Mammary epithelial cell (primary cell): ENCODE measurements around the gene TTLL4.

Source experiments
- EZH2 ChIP-seq: IDR thresholded peaks from 2 replicates; pipeline ENCODE4 v1.6.1; 2012; ENCODE audit warnings: low read length, inconsistent platforms, borderline replicate concordance
- TF ChIP-seq, protein P1 (sequence below), 2 donors: IDR thresholded peaks in 1 of 2; conservative IDR thresholded peaks in 1 of 2; 2 replicates each; pipeline ENCODE4 v1.5.1; 2011 to 2012; ENCODE audit warnings: inconsistent platforms in 2 of 2, low read length in 2 of 2, mild to moderate bottlenecking in 2 of 2, control low read depth in 1 of 2, low read depth in 1 of 2; ENCODE audit not compliant: insufficient read depth in 1 of 2; ENCODE audit errors: extremely low read depth in 1 of 2

DNA sequence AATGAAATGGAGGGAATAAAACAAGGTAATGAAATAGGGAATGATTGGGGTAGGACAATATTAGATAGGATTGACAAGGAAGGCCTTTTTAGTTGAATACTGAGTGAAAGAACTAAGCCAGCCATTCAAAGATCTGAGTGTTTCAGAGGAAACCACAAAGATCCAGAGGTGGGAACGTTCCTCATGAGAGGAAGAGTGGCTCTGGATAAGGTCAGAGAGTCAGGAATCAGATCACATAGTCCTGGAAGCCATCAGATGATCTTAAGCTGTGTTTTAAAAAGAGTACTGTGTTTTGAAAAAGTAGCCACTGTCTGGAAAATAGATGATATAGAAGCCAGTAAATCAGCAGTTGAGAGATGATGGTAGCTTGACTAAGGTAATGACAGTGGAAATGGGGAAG is 11.8 kb downstream of the TTLL4 start:
- TF ChIP-seq, protein P1, sequence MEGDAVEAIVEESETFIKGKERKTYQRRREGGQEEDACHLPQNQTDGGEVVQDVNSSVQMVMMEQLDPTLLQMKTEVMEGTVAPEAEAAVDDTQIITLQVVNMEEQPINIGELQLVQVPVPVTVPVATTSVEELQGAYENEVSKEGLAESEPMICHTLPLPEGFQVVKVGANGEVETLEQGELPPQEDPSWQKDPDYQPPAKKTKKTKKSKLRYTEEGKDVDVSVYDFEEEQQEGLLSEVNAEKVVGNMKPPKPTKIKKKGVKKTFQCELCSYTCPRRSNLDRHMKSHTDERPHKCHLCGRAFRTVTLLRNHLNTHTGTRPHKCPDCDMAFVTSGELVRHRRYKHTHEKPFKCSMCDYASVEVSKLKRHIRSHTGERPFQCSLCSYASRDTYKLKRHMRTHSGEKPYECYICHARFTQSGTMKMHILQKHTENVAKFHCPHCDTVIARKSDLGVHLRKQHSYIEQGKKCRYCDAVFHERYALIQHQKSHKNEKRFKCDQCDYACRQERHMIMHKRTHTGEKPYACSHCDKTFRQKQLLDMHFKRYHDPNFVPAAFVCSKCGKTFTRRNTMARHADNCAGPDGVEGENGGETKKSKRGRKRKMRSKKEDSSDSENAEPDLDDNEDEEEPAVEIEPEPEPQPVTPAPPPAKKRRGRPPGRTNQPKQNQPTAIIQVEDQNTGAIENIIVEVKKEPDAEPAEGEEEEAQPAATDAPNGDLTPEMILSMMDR (conservative IDR thresholded peaks at IDR 0.05 in 1 of 2, IDR thresholded peaks at IDR 0.05 in 1 of 2; ENCODE audit: extremely low read depth in 1 of 2, insufficient read depth in 1 of 2, low read depth in 1 of 2, low read length in 2 of 2) = no peak
- TF ChIP-seq EZH2 = no peak
